GM23338 (cell line): ENCODE measurements around the gene CETP. TPM values are rescaled to one million over a fixed set of nuclear protein-coding genes. Genes with fewer than 3 reads are reported as not detected.

Experiments used
- ATAC-seq: fragments of 200-7000 bp; cut with Tn5 transposase; 3 replicates; pipeline ENCODE4 v1.9.1; 2020
- DNase-seq: peaks from one replicate; pipeline ENCODE4 v3.0.0-alpha.2; 2015; ENCODE audit warnings: low spot score
- H2AFZ ChIP-seq: fragments of 200-600 bp; sonication (generic); 2 replicates; pipeline ENCODE4 v1.8.0; 2016; ENCODE audit warnings: antibody characterized with exemption, mild to moderate bottlenecking, moderate library complexity
- H3F3A ChIP-seq: fragments of 200-600 bp; sonication (generic); replicated peaks from 2 replicates; pipeline ENCODE4 v1.8.0; 2017; ENCODE audit warnings: antibody characterized with exemption, mixed run types, low read depth
- H3K27ac ChIP-seq: fragments of 200-600 bp; sonication (generic); 2 replicates; pipeline ENCODE4 v1.6.1; 2016; ENCODE audit warnings: low read depth
- H3K27me3 ChIP-seq: fragments of 200-600 bp; sonication (generic); 2 replicates; pipeline ENCODE4 v1.8.0; 2016; ENCODE audit warnings: mild to moderate bottlenecking, mixed run types, moderate library complexity; ENCODE audit not compliant: insufficient read depth
- H3K36me3 ChIP-seq: fragments of 200-600 bp; sonication (generic); 2 replicates; pipeline ENCODE4 v1.8.0; 2016; ENCODE audit warnings: mild to moderate bottlenecking; ENCODE audit not compliant: insufficient read depth
- H3K4me1 ChIP-seq: fragments of 200-600 bp; sonication (generic); 2 replicates; pipeline ENCODE4 v1.8.0; 2016; ENCODE audit warnings: mild to moderate bottlenecking, moderate library complexity; ENCODE audit not compliant: insufficient read depth
- H3K4me2 ChIP-seq: fragments of 200-600 bp; sonication (generic); 2 replicates; pipeline ENCODE4 v1.7.1; 2017; ENCODE audit warnings: mixed run types
- H3K4me3 ChIP-seq: fragments of 200-600 bp; sonication (generic); 2 replicates; pipeline ENCODE4 v1.6.1; 2016; ENCODE audit warnings: mixed run types
- H3K79me2 ChIP-seq: fragments of 200-600 bp; sonication (generic); replicated peaks from 2 replicates; pipeline ENCODE4 v1.8.0; 2017; ENCODE audit warnings: mild to moderate bottlenecking; ENCODE audit not compliant: insufficient read depth
- H3K9me2 ChIP-seq: fragments of 200-600 bp; sonication (generic); 2 replicates; pipeline ENCODE4 v1.8.0; 2017; ENCODE audit not compliant: insufficient read depth
- H4K20me1 ChIP-seq: fragments of 200-600 bp; sonication (generic); replicated peaks from 2 replicates; pipeline ENCODE4 v1.8.0; 2017; ENCODE audit warnings: mild to moderate bottlenecking; ENCODE audit not compliant: insufficient read depth
- H3K27ac Mint-ChIP-seq: 2 replicates; pipeline ENCODE4 v1.8.0; 2020; ENCODE audit warnings: inconsistent platforms, mild to moderate bottlenecking, moderate library complexity, mixed read lengths
- H3K27me3 Mint-ChIP-seq: 3 replicates; pipeline ENCODE4 v1.8.0; 2022; ENCODE audit warnings: low read depth, mild to moderate bottlenecking, moderate library complexity, mixed read lengths, inconsistent platforms; ENCODE audit not compliant: insufficient read depth, poor library complexity
- H3K36me3 Mint-ChIP-seq: 3 replicates; pipeline ENCODE4 v1.8.0; 2021; ENCODE audit warnings: low read depth, mild to moderate bottlenecking, inconsistent platforms, moderate library complexity, mixed read lengths
- H3K4me1 Mint-ChIP-seq: 3 replicates; pipeline ENCODE4 v1.8.0; 2020; ENCODE audit warnings: mild to moderate bottlenecking, inconsistent platforms, mixed read lengths
- H3K4me3 Mint-ChIP-seq: 3 replicates; pipeline ENCODE4 v1.8.0; 2021; ENCODE audit warnings: moderate library complexity, mild to moderate bottlenecking, inconsistent platforms, mixed read lengths
- H3K9me3 Mint-ChIP-seq: 3 replicates; pipeline ENCODE4 v1.8.0; 2020; ENCODE audit warnings: moderate library complexity, mild to moderate bottlenecking, inconsistent platforms, mixed read lengths
- CREB1 ChIP-seq: fragments of 250-450 bp; sonication (Bioruptor Pico); IDR thresholded peaks from 2 replicates; pipeline ENCODE4 v1.5.0; 2020; ENCODE audit warnings: low read depth, mild to moderate bottlenecking, moderate library complexity
- ETS1 ChIP-seq: IDR thresholded peaks from 2 replicates; pipeline ENCODE4 v1.6.1; 2016; ENCODE audit warnings: antibody characterized with exemption
- EZH2 ChIP-seq: fragments of 200-600 bp; sonication (generic); IDR thresholded peaks from one replicate; pipeline ENCODE4 v1.8.0; 2017; ENCODE audit warnings: antibody characterized with exemption, mild to moderate bottlenecking, low read depth; ENCODE audit not compliant: unreplicated experiment
- JUNB ChIP-seq: IDR thresholded peaks from one replicate; pipeline ENCODE4 v1.6.1; 2016; ENCODE audit warnings: antibody characterized with exemption; ENCODE audit not compliant: unreplicated experiment
- NANOG ChIP-seq: IDR thresholded peaks from 2 replicates; pipeline ENCODE4 v1.6.1; 2016; ENCODE audit warnings: antibody characterized with exemption, borderline replicate concordance
- POLR2AphosphoS5 ChIP-seq: IDR thresholded peaks from 2 replicates; pipeline ENCODE4 v1.6.1; 2016; ENCODE audit warnings: antibody characterized with exemption, low read depth
- REST ChIP-seq: IDR thresholded peaks from one replicate; pipeline ENCODE4 v1.6.1; 2018; ENCODE audit warnings: antibody characterized with exemption; ENCODE audit not compliant: unreplicated experiment
- STAT1 ChIP-seq: IDR thresholded peaks from one replicate; pipeline ENCODE4 v1.6.1; 2016; ENCODE audit warnings: antibody characterized with exemption; ENCODE audit not compliant: unreplicated experiment
- ZNF114 ChIP-seq: fragments of 250-450 bp; sonication (Bioruptor Pico); IDR thresholded peaks from 2 replicates; pipeline ENCODE4 v1.5.0; 2020; ENCODE audit warnings: mild to moderate bottlenecking, moderate library complexity
- polyA plus RNA-seq: library from polyadenylated mRNA; unstranded; fragments of >200 nt; fragmentation: Nextera tagmentation; extraction: Ambion mirVana; gene quantifications from 2 replicates; pipeline ENCODE4 v1.2.1, GENCODE V29; 2016
- total RNA-seq: library from RNA; depleted of rRNA; stranded (reverse); fragments of >200 nt; shearing (Covaris generic); gene quantifications from 2 replicates; pipeline ENCODE4 v1.2.3, GENCODE V29; 2014
- TF ChIP-seq, protein P1 (sequence below), 2 experiments: fragments of 200-600 bp in 1 of 2; sonication (generic) in 1 of 2; conservative IDR thresholded peaks; 2 replicates each; pipeline versions ENCODE4 v1.5.1 to v1.6.1; 2016 to 2017; ENCODE audit warnings: antibody characterized with exemption in 2 of 2, low read depth in 2 of 2, mild to moderate bottlenecking in 2 of 2, moderate library complexity in 1 of 2

CETP gene
- total and polyA plus RNA-seq, 2 experiments from 2014 or later = not detected

DNA sequence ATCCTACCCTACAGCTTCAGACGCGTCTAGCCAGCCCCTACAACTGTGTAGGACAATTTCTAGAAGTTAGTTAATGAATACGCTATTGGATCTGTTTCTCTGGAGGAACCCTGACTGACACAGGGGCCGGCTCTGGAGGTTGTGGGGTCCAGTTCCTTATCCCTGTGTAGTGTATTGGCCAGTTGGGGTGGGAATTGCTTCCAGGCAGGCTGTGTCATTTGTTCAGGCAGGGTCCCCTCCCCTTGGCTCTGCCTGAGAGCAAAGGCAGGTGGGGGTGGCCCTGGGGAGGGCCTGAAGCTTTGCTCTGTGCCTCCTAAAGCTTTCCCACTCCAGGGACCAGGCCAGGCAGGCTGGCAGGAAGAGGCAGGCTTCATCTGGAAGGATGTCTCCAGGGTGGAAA lies 11.7 kb upstream of the CETP start:
- Histone ChIP-seq H3K4me2 (no peak overlapping the region), H3K27me3 (no peaks in the 10 kb centered on the region), H3F3A (no peaks in the 10 kb centered on the region), H4K20me1 (no peaks in the 10 kb centered on the region), H3K27ac (no peak overlapping the region), H2AFZ (no peak overlapping the region), H3K4me3 (no peak overlapping the region), H3K4me1 (no peaks in the 10 kb centered on the region), H3K36me3 (no peaks in the 10 kb centered on the region), H3K9me2 (no peaks in the 10 kb centered on the region), H3K79me2 (no peaks in the 10 kb centered on the region)
- H3K36me3 Mint-ChIP-seq = peaks cover 1% of the 10 kb centered on the region; the same call in 1 of the 3 replicates
- ATAC-seq (no peak), DNase-seq (no peak)
- peaks cover 9% of the 10 kb centered on the region; the same call in 2 of the 3 replicates for H3K4me1 Mint-ChIP-seq
- no peak overlapping the region for H3K27ac Mint-ChIP-seq
- peaks cover under 1% of the 10 kb centered on the region; the same call in 1 of the 3 replicates for H3K9me3 Mint-ChIP-seq
- H3K4me3 Mint-ChIP-seq = no peak overlapping the region
- H3K27me3 Mint-ChIP-seq = peaks cover 14% of the 10 kb centered on the region
- no peak for TF ChIP-seq ETS1
- no peak for TF ChIP-seq ZNF114
- TF ChIP-seq NANOG = no peak
- TF ChIP-seq STAT1 = no peak
- no peak for TF ChIP-seq EZH2

- Mint-ChIP-seq H3K4me1 (peaks cover 9% of the 10 kb centered on the region; the same call in 2 of the 3 replicates), H3K36me3 (no peaks in the 10 kb centered on the region; the same call in 2 of the 3 replicates), H3K27me3 (peaks cover 14% of the 10 kb centered on the region), H3K9me3 (peaks cover 4% of the 10 kb centered on the region; the same call in 2 of the 3 replicates), H3K4me3 (no peak overlapping the region), H3K27ac (no peak overlapping the region)
- TF ChIP-seq, protein P1, sequence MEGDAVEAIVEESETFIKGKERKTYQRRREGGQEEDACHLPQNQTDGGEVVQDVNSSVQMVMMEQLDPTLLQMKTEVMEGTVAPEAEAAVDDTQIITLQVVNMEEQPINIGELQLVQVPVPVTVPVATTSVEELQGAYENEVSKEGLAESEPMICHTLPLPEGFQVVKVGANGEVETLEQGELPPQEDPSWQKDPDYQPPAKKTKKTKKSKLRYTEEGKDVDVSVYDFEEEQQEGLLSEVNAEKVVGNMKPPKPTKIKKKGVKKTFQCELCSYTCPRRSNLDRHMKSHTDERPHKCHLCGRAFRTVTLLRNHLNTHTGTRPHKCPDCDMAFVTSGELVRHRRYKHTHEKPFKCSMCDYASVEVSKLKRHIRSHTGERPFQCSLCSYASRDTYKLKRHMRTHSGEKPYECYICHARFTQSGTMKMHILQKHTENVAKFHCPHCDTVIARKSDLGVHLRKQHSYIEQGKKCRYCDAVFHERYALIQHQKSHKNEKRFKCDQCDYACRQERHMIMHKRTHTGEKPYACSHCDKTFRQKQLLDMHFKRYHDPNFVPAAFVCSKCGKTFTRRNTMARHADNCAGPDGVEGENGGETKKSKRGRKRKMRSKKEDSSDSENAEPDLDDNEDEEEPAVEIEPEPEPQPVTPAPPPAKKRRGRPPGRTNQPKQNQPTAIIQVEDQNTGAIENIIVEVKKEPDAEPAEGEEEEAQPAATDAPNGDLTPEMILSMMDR (conservative IDR thresholded peaks at IDR 0.05; ENCODE audit: low read depth in 2 of 2) = no peak
- TF ChIP-seq NANOG = no peak
- TF ChIP-seq ETS1 = no peak
- TF ChIP-seq REST = no peak
- TF ChIP-seq JUNB = no peak
- no peak for TF ChIP-seq ZNF114
- no peak for TF ChIP-seq POLR2AphosphoS5
- TF ChIP-seq CREB1 (CRISPR knock-in tag) = no peak
- TF ChIP-seq EZH2 = no peak
- H3K79me2 ChIP-seq = no peaks in the 10 kb centered on the region
- ATAC-seq (no peak), DNase-seq (no peak)
- H2AFZ ChIP-seq = no peak overlapping the region
- no peak overlapping the region for H3K4me2 ChIP-seq
- no peak overlapping the region for H3K4me3 ChIP-seq
- H3K36me3 ChIP-seq = no peaks in the 10 kb centered on the region
- no peaks in the 10 kb centered on the region for H3K27me3 ChIP-seq
- H3K9me2 ChIP-seq = no peaks in the 10 kb centered on the region
- no peaks in the 10 kb centered on the region for H3K4me1 ChIP-seq
- no peak overlapping the region for H3K27ac ChIP-seq
- no peaks in the 10 kb centered on the region for H4K20me1 ChIP-seq
- no peaks in the 10 kb centered on the region for H3F3A ChIP-seq
These were observed 11.3 kb upstream of the CETP start for GRCh38 chr16:56950455-56950854.
